H9 (cell line): ENCODE measurements around the gene CCDC187. TPM values are rescaled to one million over a fixed set of nuclear protein-coding genes. Genes with fewer than 3 reads are reported as not detected.
A peak's percentile ranks its signal among the peaks of the same experiment; 100 is the strongest.

ENCODE experiments used
- DNase-seq: peaks from one replicate; pipeline ENCODE4 v3.0.0-alpha.2; 2017
- H2AFZ ChIP-seq: one replicate; pipeline ENCODE4 v1.6.1; 2013; ENCODE audit warnings: mild to moderate bottlenecking, low read length, control low read depth, moderate library complexity
- H2AK5ac ChIP-seq: 2 replicates; pipeline ENCODE4 v1.6.1; 2013; ENCODE audit warnings: low read length, control low read depth, mixed read lengths; ENCODE audit not compliant: insufficient read length
- H2BK120ac ChIP-seq: one replicate; pipeline ENCODE4 v1.6.1; 2013; ENCODE audit warnings: low read depth, mild to moderate bottlenecking, low read length, control low read depth, inconsistent platforms; ENCODE audit not compliant: poor library complexity, severe bottlenecking
- H2BK12ac ChIP-seq: 2 replicates; pipeline ENCODE4 v1.6.1; 2013; ENCODE audit warnings: low read length, control low read depth, mixed read lengths, low read depth; ENCODE audit not compliant: insufficient read length
- H2BK15ac ChIP-seq: 2 replicates; pipeline ENCODE4 v1.6.1; 2013; ENCODE audit warnings: low read depth, low read length, control low read depth
- H2BK20ac ChIP-seq: one replicate; pipeline ENCODE4 v1.6.1; 2013; ENCODE audit warnings: low read depth, mild to moderate bottlenecking, low read length, control low read depth, inconsistent platforms; ENCODE audit not compliant: poor library complexity, severe bottlenecking
- H2BK5ac ChIP-seq: 2 replicates; pipeline ENCODE4 v1.6.1; 2013; ENCODE audit warnings: low read length, control low read depth, mixed read lengths; ENCODE audit not compliant: insufficient read length
- H3K14ac ChIP-seq: 2 replicates; pipeline ENCODE4 v1.6.1; 2013; ENCODE audit warnings: low read length, control low read depth; ENCODE audit not compliant: insufficient read depth
- H3K18ac ChIP-seq: 2 replicates; pipeline ENCODE4 v1.6.1; 2013; ENCODE audit warnings: low read depth, mild to moderate bottlenecking, mixed read lengths, low read length, control low read depth; ENCODE audit not compliant: insufficient read length
- H3K23ac ChIP-seq: 2 replicates; pipeline ENCODE4 v1.6.1; 2013; ENCODE audit warnings: low read length, control low read depth, mixed read lengths, low read depth; ENCODE audit not compliant: insufficient read length
- H3K23me2 ChIP-seq: 2 replicates; pipeline ENCODE4 v1.6.1; 2013; ENCODE audit warnings: low read depth, mild to moderate bottlenecking, mixed read lengths, low read length, control low read depth; ENCODE audit not compliant: insufficient read length, poor library complexity, severe bottlenecking
- H3K27ac ChIP-seq: 2 replicates; pipeline ENCODE4 v1.5.1; 2013; ENCODE audit warnings: low read length, control low read depth, mixed read lengths, low read depth; ENCODE audit not compliant: insufficient read length
- H3K27me3 ChIP-seq: 2 replicates; pipeline ENCODE4 v1.6.1; 2013; ENCODE audit warnings: low read length, control low read depth, inconsistent platforms; ENCODE audit not compliant: insufficient read depth
- H3K4ac ChIP-seq: 2 replicates; pipeline ENCODE4 v1.6.1; 2013; ENCODE audit warnings: low read depth, mild to moderate bottlenecking, control low read depth, inconsistent platforms, low read length, moderate library complexity
- H3K4me1 ChIP-seq: 2 replicates; pipeline ENCODE4 v1.6.1; 2013; ENCODE audit warnings: low read length, control low read depth, inconsistent platforms; ENCODE audit not compliant: insufficient read depth
- H3K4me2 ChIP-seq: 2 replicates; pipeline ENCODE4 v1.6.1; 2013; ENCODE audit warnings: low read length, control low read depth, mixed read lengths; ENCODE audit not compliant: insufficient read length, insufficient read depth
- H3K56ac ChIP-seq: 2 replicates; pipeline ENCODE4 v1.6.1; 2013; ENCODE audit warnings: low read depth, mild to moderate bottlenecking, mixed read lengths, low read length, control low read depth; ENCODE audit not compliant: insufficient read length
- H3K79me1 ChIP-seq: 2 replicates; pipeline ENCODE4 v1.6.1; 2013; ENCODE audit warnings: low read depth, mild to moderate bottlenecking, moderate library complexity, low read length, control low read depth, inconsistent platforms; ENCODE audit not compliant: insufficient read depth, poor library complexity, severe bottlenecking
- H3K79me2 ChIP-seq: 2 replicates; pipeline ENCODE4 v1.6.1; 2013; ENCODE audit warnings: low read length, control low read depth, inconsistent platforms; ENCODE audit not compliant: insufficient read depth
- H3K9ac ChIP-seq: 2 replicates; pipeline ENCODE4 v1.6.1; 2013; ENCODE audit warnings: low read length, control low read depth, mixed read lengths; ENCODE audit not compliant: insufficient read length; ENCODE audit errors: extremely low read depth
- H3K9me3 ChIP-seq: one replicate; pipeline ENCODE4 v1.6.1; 2013; ENCODE audit warnings: low read depth, low read length, inconsistent platforms; ENCODE audit not compliant: control insufficient read depth
- H3T11ph ChIP-seq: one replicate; pipeline ENCODE4 v1.6.1; 2013; ENCODE audit warnings: mild to moderate bottlenecking, low read length, control low read depth, inconsistent platforms
- H4K20me1 ChIP-seq: one replicate; pipeline ENCODE4 v1.6.1; 2013; ENCODE audit not compliant: control insufficient read depth, insufficient read length, insufficient read depth
- H4K5ac ChIP-seq: 2 replicates; pipeline ENCODE4 v1.6.1; 2013; ENCODE audit warnings: low read depth, mild to moderate bottlenecking, mixed read lengths, low read length, control low read depth; ENCODE audit not compliant: insufficient read length
- H4K8ac ChIP-seq: replicated peaks from 2 replicates; pipeline ENCODE4 v1.6.1; 2013; ENCODE audit warnings: low read length, control low read depth, mixed read lengths, low read depth; ENCODE audit not compliant: insufficient read length
- H4K91ac ChIP-seq: 2 replicates; pipeline ENCODE4 v1.6.1; 2013; ENCODE audit warnings: low read depth, mild to moderate bottlenecking, moderate library complexity, mixed read lengths, low read length, control low read depth; ENCODE audit not compliant: insufficient read length
- H3K27ac Mint-ChIP-seq, 3 experiments: 2 replicates in 2 of 3; 3 replicates in 1 of 3; pipeline ENCODE4 v1.8.0; 2020 to 2021; ENCODE audit warnings: mixed read lengths in 3 of 3, mild to moderate bottlenecking in 1 of 3, moderate library complexity in 1 of 3
- H3K27me3 Mint-ChIP-seq: 2 replicates; pipeline ENCODE4 v1.8.0; 2021; ENCODE audit warnings: low read depth, mild to moderate bottlenecking, moderate library complexity, mixed read lengths
- H3K36me3 Mint-ChIP-seq, 3 experiments: 2 replicates in 2 of 3; 3 replicates in 1 of 3; pipeline ENCODE4 v1.8.0; 2020 to 2021; ENCODE audit warnings: low read depth in 3 of 3, mixed read lengths in 3 of 3; ENCODE audit not compliant: insufficient read depth in 1 of 3
- H3K4me1 Mint-ChIP-seq, 2 experiments: 2 replicates each; pipeline ENCODE4 v1.8.0; 2020; ENCODE audit warnings: mixed read lengths in 2 of 2
- H3K4me3 Mint-ChIP-seq, 2 experiments: 2 replicates in 1 of 2; 3 replicates in 1 of 2; pipeline ENCODE4 v1.8.0; 2020 to 2021; ENCODE audit warnings: mild to moderate bottlenecking in 2 of 2, mixed read lengths in 2 of 2, moderate library complexity in 1 of 2
- H3K9me3 Mint-ChIP-seq, 2 experiments: 2 replicates in 1 of 2; 3 replicates in 1 of 2; pipeline ENCODE4 v1.8.0; 2020; ENCODE audit warnings: mild to moderate bottlenecking in 2 of 2, mixed read lengths in 2 of 2, moderate library complexity in 1 of 2
- WGBS: extraction: QIAGEN DNeasy Blood & Tissue Kit; methylation state at CpG from one replicate; pipeline ENCODE4 v1.1.7; 2013; ENCODE audit warnings: missing lambda C conversion rate, low lambda C conversion rate, mixed read lengths; ENCODE audit not compliant: insufficient read length; ENCODE audit errors: extremely low coverage; 5-methylcytosine and 5-hydroxymethylcytosine counted together
- total RNA-seq: library from RNA; stranded (reverse); gene quantifications from 2 replicates; pipeline ENCODE4 v1.2.1, GENCODE V29; 2021
- TF ChIP-seq, protein P1 (sequence below): fragments of 200-600 bp; sonication (generic); conservative IDR thresholded peaks from 3 replicates; pipeline ENCODE4 v1.8.0; 2021; ENCODE audit warnings: antibody characterized with exemption, mild to moderate bottlenecking

CCDC187 gene
- total RNA-seq, 1 experiment from 2014 or later: 0.07 TPM

DNA sequence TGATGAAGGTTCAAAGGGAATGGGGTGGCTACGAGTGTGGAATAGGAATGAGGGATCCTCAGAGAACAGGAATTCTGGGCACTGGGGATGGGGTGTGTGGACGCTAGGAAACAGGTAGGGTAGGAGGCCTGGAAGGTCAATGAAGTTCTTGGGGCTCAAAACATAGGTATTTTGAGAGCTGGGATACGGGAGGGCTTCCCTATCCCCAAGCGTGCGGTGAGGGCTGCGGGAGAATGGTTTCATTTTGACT is 59.0 kb downstream of the CCDC187 start:
- Histone ChIP-seq H4K20me1 (peaks cover 6% of the 10 kb centered on the region), H3K4me2 (peak overlapping the region; percentile 80), H3K79me2 (peaks cover 19% of the 10 kb centered on the region; the same call in 1 of the 2 replicates)

More for the DNA sequence above, 59.0 kb downstream of the CCDC187 start:
- no peak overlapping the region for H4K91ac ChIP-seq
- H4K8ac ChIP-seq: no peak overlapping the region
- Mint-ChIP-seq H3K27ac (peak overlapping the region; percentile 71 to 75 (median 71); a peak in 6 of 7 replicates), H3K4me3 (peak overlapping the region; percentile 83 to 95), H3K27me3 (peaks cover 18% of the 10 kb centered on the region), H3K36me3 (peaks cover 0 to 7% (median 5%) of the 10 kb centered on the region in 3 experiments; a peak in 3 of 7 replicates), H3K4me1 (peaks cover 36 to 51% of the 10 kb centered on the region in 2 experiments), H3K9me3 (no peaks in the 10 kb centered on the region; a peak in 1 of 5 replicates)
- H2BK15ac ChIP-seq: no peak overlapping the region
- TF ChIP-seq, protein P1, sequence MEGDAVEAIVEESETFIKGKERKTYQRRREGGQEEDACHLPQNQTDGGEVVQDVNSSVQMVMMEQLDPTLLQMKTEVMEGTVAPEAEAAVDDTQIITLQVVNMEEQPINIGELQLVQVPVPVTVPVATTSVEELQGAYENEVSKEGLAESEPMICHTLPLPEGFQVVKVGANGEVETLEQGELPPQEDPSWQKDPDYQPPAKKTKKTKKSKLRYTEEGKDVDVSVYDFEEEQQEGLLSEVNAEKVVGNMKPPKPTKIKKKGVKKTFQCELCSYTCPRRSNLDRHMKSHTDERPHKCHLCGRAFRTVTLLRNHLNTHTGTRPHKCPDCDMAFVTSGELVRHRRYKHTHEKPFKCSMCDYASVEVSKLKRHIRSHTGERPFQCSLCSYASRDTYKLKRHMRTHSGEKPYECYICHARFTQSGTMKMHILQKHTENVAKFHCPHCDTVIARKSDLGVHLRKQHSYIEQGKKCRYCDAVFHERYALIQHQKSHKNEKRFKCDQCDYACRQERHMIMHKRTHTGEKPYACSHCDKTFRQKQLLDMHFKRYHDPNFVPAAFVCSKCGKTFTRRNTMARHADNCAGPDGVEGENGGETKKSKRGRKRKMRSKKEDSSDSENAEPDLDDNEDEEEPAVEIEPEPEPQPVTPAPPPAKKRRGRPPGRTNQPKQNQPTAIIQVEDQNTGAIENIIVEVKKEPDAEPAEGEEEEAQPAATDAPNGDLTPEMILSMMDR: no peak
- H3K23ac ChIP-seq: no peak overlapping the region
- H3K79me1 ChIP-seq: peaks cover 5% of the 10 kb centered on the region
- H2AFZ ChIP-seq: no peak overlapping the region
- no peak overlapping the region for H2BK5ac ChIP-seq
- H3K18ac ChIP-seq: no peak overlapping the region
- no peak overlapping the region for H3K4ac ChIP-seq
- H2BK120ac ChIP-seq: no peak overlapping the region
- H3K9ac ChIP-seq: peak overlapping the region; percentile 66
- no peak overlapping the region for H2AK5ac ChIP-seq
- WGBS: no CpG with 5 or more reads among the region's 6 CpGs
- H4K5ac ChIP-seq: no peak overlapping the region
- H3K27me3 ChIP-seq: no peaks in the 10 kb centered on the region
- no peak overlapping the region for H3K27ac ChIP-seq
- no peak overlapping the region for H3T11ph ChIP-seq
- no peak overlapping the region for H2BK20ac ChIP-seq
- H3K56ac ChIP-seq: no peak overlapping the region
- no peak overlapping the region; the same call in 1 of the 2 replicates for H3K14ac ChIP-seq
- H3K4me1 ChIP-seq: peaks cover 9% of the 10 kb centered on the region
- H2BK12ac ChIP-seq: no peak overlapping the region
- H3K9me3 ChIP-seq: no peaks in the 10 kb centered on the region
- peaks cover 5% of the 10 kb centered on the region for H3K23me2 ChIP-seq
- DNase-seq: no peak
